Activated effector memory CD4-positive, alpha-beta T cell treated with anti-CD3 and anti-CD28 coated beads, Interleukin-2, amount 50 U/mL, for 16 hours (primary cell): ENCODE results near the gene BOD1.

Experiments
- DNase-seq: peaks from one replicate; pipeline ENCODE4 v3.0.0-alpha.2; 2020

The BOD1 gene

DNA sequence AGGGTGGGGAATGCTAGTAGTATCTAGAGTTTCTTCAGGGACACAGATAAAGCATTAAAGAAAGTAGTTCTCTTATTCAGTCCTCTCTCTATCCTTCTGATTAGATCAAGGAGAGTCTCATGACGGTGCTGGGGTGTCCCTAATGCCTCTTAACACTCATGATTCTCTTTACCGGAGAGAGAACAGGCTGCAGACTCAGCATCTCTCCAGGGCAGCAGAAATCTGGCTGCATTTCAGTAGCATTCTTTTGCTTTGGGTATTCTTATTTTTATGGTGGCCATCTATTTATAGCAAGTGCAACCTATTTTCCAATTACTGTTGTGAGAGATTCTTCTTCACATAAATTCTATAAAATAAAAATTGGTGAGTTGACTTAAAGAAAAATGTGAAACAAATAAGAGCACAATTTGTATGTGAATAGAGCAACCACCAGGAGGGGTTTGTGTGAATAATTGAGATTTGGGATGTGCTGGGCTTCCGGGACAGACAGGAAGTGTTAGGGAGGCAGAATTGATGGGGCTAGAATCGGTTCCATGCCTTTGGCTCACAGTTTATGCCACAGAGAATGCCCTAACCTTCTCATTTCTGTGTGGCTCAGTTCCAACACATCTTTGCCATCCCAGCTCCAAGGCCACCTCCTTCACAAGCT lies 23.8 kb upstream of the BOD1 start:
- peak; percentile 31 for DNase-seq

DNA sequence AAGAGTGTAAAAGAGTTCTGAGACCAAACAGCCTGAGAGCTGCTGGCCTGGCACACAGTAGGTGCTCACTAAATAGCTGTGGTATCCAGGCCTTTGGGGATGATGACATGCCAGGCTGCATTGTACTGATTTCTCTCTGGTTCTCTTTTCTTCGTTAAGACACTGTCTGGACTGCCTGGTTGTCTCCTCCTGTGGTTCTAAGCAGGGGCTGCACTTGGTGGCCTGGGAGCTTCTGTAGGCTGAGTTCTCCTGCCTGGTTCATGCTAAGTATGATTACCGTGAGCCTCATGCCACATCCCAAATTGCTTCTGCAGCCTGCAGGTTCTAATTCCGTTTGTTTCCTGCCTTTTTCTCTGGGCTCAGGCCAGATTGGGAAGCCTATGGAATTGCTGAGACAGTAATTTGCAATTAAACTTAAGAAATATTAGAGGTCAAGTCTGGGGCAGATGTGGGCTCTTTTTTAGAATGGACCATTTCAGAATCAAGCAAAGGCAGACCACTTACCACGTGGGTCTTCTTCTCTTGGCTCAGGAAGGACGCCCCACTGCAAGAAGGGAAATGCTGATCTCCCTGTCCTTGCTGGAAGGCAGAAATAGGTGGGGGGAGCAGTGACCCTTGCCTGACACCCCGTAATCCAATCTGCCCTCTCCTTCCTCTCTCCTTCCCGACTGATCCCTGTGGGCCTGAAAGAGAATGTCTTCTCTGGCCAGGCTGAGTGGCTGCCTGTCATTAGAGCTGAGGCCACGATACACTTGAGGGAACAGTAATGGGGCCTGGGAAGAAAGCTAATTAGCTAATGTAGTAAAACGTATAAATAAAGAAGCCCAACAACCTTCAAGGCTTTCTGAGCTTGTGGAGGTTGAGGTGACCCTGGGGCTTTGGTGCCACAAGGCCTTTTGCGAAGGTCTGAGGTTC lies 21.9 kb upstream of the BOD1 start:
- peak; percentile 54 for DNase-seq

DNA sequence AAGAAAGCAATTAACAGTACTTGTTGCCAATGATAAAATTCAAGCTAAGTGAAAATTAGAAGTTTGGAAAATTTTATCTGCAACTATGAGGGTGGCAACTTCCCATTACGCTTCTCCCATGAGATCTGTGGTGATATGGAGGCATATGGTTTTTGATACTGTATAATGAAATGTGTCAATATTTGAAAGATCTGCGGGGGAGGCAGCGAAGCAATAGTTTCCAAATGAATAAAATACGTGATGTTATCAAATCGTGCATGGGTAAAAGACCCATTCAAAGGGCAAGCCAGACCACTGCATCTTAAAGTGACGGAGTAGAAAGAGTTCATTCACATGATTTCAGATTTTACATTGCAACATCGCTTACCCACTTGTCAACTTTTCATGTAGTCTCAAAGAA lies 20.9 kb upstream of the BOD1 start:
- no peak for DNase-seq

DNA sequence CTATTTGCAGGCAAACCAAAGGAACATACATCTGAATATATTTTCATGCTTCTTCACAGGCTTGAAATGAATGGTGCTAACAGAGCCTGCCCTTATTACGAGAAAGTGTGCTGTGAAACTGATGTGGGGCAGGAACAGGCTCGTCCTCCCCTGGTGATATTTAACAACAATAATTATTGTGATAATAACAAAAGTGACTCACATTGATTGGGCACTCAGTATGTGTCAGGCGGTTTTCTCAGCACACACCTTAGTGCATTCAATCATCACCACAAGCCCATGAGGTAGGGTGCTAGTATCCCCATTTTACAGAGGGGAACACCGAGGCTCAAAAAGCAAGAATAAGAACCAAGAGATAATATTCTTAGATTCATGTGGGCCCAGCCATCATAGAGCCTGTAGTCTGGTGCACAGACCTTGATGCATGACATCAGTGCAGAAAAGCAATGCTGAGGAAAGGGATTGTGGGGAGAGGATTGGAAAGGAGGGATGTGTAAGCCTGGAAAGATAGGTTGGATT lies 18.1 kb upstream of the BOD1 start:
- no peak for DNase-seq

DNA sequence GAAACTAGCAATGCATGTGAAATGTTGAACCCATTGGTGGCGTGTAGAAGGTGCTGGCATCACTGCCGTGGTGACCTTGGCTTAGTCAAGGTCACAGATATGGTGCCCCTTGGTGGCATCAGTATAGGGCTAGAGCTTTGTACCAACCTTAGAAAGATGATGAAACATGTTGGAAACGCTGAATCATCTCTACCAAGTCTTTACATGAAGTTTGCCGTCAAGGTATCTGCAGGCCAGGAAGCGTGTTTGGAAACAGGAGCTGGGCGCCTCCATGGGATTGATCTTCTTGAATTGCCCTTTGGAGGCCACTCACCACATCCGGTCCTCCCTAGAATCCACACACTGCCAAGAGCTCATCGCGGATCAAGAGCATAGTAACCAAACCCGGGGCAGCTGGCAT lies 16.9 kb upstream of the BOD1 start:
- no peak for DNase-seq

DNA sequence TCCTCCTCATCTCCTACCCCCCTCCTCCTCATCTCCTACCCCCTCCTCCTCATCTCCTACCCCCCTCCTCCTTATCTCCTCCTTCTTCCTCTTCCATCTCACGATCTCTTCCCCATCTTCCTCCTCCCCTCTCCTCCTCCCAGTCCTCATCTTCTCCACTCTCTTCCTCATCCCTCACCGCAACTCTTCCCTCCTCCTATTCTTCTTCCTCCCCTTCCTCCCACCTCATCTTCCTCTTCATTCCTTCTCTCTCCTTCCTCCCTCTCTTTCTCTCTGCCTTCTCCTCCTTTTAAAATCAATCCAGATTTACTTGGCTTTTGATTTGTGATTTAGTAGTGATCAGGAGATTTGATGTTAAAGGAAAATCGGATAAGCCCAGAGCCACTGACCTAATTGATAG lies 15.0 kb upstream of the BOD1 start:
- DNase-seq = no peak

DNA sequence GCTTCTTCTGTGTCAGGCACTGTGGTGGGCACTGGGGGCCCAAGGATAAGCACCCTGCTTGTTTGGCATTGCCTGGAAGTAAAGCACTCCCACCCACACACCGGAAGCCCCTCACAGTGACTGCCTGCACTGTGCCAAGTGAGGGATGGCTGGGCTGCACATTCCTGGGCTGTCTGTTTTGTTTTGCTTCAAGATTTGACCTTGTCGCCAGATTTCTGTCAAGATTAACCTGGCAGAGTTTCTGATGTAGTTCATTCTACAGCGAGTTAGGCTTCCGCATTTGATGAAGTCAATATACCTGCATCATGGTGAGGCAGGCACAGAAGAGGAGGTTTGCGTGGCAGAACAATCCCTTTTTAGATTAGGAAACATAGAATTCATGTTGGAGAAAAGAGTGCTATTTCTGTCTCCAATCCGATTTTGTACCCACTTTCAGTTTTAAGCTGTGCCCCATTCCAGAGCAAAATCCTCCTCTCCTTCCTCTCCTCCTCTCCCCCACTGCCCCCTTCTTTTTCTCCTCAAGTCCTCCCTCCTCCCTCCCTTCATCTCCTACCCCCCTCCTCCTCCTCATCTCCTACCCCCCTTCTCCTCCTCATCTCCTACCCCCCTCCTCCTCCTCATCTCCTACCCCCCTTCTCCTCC lies 14.4 kb upstream of the BOD1 start:
- no peak for DNase-seq

DNA sequence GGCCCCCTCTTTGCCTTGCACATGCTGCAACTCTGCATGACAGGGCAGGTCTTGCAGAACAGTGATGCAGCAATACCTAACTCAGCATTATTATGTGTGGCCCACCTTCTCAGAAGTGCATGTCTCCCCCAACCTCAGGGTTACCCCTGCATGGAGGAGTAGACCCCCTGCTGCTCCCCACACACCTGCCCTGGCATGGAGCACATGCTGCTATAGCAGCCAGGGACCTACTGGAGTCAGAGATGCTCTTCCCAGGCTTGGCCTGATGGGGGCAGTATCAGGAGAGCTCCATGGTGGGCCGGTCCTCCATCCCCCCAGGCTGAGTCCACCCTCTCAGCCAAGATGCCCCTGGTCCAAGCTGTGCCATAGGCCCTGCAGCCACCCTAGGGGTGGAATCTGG lies 13.2 kb upstream of the BOD1 start:
- DNase-seq = no peak

DNA sequence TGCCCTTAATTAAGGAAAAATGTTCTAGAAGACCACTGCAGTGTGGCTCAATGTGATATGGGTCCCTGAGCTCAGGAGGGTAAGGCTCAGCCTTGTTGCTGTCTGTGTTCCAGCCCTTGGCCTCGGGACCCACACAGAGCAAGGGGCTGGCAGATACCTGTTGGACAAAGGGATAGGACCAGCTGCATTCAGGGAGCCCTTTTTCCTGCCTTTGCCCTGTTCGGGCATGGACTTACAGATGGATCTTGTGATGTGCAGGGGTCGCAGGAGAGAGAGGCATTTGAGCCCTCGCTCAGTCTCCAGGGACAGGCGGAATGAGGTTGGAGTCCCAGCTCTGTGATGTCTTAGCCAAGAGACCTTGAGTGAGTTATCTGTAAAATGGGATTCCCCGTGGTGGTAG lies 12.1 kb upstream of the BOD1 start:
- no peak for DNase-seq

DNA sequence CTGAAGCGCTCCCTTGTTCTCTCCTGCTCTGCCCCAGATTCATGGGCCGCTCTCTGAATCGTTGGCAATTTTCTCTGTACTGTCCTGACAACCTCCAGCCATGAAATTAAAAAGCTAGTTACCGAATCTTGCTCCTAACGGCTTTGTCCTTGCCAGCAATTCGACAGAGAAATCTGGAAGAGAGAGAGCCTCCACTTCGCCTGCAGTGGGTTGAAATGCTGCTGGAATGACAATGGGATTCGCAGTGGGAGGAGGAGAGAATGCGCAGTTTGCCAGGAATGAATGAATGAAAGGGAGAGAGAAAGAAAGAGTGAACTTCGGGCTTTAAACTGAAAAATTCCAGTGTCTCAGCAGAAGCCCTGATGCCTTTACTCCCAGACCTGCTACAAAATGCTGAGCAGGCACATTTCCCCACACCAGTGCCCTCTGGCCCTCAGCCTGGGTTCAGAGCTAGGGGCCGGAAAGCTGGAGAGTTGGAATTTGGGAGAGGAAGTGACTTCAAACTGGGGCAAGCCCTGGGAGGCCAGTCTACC lies 11.5 kb upstream of the BOD1 start:
- DNase-seq = no peak

DNA sequence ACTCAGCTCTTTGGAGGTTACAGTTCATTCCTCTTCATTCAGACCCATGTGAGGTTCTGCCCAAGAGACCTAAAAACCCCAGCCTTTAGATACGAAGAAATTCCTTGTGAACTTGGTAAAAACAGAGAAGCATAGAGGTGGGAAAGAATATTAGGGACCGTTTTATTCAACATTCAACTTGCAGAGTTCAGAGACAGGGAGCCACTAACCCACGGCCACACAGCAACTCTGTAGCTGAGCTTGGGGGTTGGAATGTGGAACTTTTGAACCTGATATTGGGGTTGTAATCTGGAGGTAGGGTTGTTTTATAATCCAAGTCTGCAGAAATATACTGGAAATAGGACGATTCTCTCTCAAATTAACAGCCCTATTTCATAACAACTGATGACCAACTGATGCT lies 10.8 kb upstream of the BOD1 start:
- no peak for DNase-seq

DNA sequence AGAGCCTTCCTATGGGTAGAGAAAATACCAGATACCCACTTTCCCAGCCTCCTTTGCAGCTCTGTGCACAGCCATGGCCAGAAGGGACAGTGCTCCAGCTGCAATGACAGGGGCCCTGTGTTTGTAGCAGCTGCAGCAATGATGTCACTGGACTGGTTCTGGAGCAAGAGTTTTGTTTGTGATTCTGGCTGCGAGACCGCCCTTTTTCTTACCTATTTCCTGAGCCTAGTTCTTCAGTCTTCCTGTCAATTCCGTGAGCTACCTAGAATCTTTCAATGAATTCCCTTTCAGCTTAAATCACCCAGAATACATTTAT lies 10.0 kb upstream of the BOD1 start:
- no peak for DNase-seq

DNA sequence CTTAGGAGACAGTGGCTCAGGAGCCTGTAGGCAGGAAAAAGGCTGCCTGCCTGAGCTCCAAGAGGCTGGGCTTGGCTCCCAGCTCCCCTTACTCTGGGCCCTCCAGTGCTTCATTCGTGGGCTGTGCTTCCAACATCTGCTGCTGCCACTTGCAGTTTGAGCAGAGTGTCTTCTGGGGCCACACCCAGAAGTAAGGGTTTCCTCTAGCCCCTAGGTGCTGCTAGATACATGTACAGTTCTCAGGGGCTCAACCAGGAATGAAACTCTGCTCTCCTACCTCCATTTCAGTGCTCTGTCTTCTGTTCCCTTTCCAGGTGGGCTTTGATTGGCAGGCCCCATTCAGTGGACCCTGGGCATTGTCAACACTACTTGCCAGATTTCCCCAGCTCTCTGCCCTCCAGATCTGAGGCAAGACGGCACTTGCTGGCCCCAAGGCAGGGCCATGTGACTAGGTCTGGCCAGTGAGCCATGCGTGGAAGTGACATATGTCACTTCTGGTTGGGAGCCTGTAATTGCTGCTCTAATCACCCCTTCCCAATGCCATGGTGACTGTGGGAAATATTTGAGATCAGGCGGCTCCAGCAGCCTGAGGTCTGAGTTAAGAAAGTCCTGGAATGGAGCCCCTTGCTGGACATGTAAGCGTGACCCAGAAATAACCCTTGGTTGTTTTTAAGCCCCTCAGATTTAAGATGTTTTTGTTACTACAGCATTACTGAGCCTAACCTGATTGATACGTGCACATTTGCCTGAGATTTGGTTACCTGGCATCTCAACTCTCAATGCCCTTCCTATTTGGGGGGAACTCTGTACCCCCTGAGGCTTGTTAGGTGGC lies 9.4 kb upstream of the BOD1 start:
- DNase-seq = no peak

DNA sequence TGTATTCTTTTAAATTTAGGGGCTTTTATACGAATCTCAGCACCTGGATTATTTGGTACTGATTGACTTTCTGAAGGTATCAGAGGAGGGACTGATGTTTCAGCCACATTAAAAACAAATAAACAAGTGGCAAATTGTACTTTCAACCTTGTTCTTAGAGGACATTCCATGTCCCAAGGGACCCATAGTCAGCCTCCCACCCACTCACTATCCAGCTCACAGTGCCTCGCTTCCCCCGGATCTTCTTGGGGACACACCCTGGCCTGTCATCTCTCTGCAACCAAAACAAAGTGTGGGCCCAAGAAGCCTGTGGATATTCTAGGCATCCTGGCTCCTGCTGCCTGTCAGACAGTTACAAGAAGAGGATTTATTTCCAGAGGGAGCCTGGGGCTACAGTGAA lies 8.8 kb upstream of the BOD1 start:
- no peak for DNase-seq

DNA sequence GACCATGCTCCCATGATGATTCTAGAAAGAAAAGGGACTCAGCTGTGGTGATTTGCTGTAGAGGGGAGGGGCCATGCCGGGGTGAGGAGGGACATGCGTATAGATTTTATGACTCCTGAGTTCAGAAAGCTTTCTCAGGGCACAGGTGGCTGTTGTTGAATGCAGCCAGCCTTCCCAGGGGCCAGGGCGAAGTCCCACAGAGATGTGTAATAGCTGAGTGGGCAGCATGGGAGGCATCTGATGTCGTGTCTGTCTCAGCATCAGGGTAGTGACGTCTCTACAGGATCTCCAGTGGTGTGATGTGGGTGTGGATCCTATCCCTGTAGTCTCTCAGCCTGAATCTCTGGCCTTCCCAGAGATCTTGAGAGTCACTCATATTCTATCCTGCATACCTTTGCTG lies 7.8 kb upstream of the BOD1 start:
- no peak for DNase-seq

DNA sequence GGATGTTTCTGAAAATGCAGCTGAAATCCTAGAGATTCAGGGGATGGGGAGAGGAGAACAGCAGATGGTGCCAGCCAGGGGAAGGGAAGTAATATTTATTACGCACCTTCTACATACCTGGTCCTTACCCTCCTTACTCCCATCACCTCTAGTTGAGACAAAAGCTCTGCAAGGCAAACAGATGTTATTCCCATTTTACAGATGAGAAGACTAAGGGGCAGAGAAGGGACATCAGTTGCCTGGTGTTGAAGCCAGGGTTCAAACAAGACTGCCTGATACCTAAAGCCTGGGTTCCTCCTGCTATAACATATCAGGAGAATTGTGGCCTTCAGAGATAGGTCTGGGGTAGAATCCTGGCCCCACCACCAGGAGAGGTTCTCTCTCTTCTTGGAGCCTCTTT lies 7.3 kb upstream of the BOD1 start:
- no peak for DNase-seq

DNA sequence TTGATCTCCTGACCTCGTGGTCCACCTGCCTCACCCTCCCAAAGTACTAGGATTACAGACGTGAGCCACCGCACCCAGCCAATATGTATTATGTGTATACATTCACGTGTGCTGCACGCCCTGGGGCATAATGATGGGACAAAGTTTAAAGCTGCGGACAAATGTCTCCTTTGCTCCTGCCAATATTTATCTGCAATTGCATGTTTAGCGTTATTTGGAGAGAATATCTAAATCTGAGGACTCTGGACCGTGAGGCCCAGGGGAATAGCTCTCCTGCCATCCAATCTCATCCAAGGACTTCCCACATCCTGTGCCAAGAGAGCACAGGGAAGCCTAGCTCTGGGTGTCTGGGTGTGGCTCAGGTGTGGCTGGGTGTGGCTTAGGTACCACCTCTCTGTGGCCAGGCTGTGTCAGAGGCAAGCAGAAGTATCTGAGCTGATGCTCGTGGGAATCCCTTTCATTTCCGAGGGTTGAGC lies 6.9 kb upstream of the BOD1 start:
- DNase-seq = no peak

DNA sequence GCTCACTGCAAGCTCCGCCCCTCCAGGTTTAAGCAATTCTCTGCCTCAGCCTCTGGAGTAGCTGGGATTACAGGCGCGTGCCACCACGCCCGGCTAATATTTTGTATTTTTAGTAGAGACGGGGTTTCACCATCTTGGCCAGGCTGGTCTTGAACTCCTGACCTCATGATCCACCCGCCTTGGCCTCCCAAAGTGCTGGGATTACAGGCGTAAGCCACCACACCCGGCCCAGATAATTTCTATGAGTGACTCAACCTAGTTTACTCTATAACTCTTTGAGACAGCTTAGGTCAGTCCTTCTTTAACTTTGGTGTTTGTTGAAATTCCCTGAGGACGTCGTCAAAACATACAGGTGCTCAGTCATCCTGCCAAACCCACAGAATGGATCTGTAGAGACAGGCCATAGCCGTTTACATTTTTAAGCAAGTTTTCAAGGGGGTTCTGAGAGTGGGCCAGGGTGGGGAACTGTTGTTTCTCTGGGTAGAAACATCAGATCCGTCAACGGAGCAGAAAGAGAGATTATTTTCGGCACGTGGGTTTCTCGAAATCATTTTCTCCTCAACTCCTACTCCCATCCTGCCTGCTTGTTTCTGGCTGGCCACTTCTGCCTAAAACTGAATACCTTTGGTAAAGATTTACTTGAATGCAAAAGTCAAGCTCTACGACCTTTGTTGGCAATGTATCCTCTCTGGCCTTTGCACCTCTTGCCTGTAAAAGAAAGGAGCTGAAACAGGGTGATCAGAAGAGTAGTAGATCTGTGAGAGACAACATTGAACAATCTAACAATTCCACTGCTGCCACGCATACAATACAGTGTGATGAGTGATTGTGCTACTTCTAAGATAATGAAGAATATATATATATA lies 6.0 kb upstream of the BOD1 start:
- no peak for DNase-seq

DNA sequence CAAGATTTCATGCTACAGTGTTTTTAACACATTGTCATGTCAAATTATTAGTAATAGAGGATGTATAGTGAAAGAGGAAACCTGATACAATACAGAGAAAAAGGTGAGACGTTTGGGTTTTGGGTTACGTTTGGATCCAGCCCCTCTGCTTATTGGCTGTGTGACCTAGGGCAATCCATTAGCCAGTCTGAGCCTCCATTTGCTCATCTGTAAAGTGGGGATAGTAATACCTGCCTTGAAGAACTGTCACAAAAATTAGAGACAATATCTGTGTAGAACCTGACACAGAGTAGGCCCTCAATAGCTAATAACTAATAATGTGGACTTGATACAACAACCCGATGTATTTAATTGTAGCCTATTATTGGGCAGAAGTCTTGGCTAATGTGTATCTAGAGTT lies 4.3 kb upstream of the BOD1 start:
- no peak for DNase-seq

DNA sequence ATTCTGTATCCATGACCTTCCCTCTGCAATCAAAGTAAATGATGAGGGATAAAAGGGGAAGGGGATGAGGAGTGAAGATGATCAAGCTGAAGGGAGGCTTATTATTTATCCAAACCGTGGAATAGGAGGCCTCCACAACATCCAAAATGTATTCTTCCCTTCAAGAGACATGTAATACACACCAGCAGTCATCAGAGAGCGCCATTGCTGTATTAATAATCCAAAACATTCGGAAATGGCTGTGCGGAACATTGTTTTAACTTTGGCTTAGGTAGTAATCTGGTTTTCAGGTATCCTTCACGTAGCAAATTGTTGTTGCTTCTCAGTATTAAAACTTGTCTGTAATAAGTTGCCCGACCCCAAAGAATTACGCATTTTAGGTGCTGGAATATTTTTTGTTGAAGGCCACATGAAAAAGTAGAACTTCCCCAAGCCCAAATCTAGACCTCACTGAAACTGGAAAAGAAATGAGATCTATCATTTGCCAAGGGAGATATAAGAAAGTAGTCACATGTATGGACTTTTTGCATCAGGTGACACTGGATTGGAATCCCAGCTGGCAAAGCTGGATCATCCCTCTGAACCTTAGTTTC lies 2.6 kb upstream of the BOD1 start:
- peak; percentile 66 for DNase-seq

DNA sequence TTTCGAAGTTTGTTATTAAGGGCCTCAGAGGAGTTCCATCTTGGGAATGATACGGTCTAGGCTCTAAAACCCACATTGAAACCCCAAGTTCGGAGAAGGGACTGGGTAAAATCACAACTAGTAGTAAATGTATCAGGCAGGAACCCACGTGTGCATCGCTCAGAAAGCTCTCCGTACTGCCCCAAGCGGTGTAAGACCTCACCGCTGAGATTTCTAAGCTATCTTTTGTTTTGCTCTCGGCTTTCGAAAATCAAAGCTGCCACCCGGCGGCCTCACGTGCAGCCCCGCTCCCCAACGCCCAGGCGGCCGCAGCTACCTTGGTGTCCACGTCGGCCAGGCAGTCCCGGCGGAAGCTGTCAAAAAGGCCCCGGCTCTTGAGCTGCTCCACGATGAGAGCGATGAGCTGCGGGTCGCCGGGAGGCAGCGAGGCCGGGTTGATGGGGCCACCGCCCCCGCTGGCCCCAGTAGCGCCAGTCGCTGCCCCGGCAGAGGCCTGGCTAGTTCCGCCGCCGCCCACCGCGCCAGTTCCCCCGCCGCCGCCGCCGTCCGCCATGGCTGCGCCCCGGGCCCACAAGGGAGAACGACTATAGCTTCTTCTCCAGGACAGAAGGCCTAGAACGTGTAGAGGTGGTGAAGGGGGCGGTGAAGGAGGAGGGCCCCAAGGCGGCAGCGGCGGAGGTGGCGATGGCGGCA lies 420 bp downstream of the BOD1 start:
- DNase-seq = peak; percentile 89
